HK-2 (cell line): ENCODE data around the gene WWC1.

Experiments
- DNase-seq: peaks from one replicate; pipeline ENCODE4 v3.0.0-alpha.2; 2018; ENCODE audit not compliant: unreplicated experiment

WWC1 gene

DNA sequence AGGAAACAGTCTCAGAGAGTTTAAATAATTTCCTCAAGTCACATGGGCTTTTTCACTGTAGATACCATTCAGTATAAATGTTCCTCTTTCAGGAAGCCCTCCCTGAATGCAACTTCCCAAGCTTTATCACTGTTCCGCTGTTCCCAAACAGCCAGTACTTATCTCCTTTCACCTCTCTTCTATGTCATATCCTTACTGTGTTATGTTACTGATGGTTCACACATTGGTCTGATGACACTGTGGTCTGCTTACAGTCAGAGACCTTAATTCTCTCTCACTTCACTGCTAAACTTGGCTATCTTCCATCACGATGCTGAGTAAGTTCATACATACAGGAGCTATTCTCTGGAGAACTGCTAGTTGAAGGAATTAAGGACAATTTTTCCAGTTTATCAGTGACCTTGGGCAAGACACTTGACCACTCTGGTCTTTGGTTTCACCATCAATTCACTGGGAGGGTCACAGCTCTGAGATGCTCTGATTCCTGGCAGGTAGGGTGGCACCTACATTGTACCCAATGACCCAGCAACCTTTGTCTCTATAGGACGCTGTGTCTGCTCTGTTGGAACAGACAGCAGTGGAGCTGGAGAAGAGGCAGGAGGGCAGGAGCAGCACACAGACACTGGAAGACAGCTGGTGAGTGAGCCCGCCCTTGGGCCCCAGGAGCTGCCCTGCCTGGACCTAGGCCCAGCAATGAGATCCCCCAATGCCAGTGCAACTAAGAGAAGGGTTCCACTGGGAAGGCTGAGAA is 152.7 kb downstream of the WWC1 start:
- DNase-seq: no peak

DNA sequence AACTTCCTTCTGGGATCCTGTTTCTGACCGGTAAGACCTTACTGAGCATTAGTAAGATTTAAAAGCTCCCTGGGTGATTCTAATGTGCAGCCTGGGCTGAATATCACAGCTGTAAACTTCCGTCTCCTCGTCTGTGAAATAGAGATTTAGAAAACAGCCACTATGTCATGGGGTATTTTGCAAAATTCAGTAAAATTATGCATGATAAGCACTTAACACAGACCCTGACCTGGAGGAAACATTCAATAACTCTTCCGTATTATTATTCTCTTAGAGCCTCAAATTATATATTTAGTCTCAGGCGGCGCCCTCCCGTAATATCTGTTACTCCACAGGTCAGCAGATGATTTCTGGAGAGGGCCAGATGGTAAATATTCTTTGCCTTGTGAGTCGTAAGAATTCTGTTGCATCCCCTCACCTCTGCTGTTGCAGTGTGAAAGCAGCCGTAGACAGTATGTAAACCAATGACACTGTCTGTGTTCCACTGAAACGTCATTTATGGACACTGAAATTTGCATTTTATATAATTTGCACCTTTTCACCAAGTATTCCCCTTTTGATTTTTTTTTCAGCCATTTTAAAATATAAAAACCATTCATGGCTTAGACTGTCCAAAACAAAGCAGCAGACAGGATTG is 155.7 kb downstream of the WWC1 start:
- no peak for DNase-seq

DNA sequence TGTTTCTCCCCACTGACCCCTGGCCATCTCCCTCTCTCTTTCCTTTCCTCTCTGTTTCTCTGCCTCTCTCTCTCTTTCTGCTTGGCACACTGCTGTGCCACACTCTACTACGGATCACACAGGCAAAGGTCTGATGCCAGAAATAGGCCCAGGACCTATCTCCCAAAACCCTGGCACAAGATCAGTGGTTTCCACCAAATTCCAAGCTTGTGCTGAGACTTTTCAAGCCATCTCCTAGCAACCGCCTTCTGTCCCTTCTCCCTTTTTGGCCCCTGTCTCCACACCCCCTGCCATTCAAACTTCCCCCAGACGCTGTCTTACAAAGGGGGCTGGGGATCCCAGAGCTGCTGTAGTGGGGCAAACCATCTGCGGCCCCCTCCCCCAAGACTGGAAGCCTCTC is 156.4 kb downstream of the WWC1 start:
- DNase-seq: no peak

DNA sequence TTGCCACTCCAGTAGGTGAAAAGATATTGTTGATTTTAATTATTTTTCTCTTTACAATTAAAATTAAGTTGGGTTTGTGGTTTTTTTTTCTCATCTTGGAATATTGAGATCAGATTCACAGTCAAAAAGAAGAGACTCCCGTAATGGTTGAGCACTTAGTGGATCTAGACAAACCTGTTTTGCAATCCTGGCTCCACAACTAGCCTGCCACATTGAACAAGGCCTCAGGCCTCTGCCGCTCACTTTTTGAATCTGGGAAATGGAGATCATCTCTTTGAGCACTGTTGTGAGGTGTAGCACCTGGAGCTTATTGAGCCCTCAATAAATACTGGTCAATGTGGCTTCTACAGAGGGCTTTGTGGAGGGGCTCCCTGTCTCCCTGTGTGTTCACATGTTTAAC is 157.7 kb downstream of the WWC1 start:
- no peak for DNase-seq

DNA sequence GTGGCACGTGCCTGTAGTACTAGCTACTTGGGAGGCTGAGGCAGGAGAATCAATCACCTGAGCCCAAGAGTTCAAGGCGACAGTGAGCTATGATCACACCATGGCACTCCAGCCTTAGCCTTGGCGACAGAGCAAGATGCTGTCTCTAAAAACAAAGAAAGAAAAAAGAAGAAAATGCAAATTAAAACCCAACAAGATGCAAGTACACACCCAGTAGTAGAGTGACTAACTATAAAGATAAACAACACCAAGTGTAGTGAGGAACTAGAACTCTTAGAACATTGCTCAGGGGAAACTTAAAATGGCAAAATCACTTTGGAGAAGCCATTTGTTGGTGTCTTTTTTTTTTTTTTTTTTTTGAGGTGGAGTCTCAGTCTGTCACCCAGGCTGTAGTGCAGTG is 160.1 kb downstream of the WWC1 start:
- DNase-seq: no peak

DNA sequence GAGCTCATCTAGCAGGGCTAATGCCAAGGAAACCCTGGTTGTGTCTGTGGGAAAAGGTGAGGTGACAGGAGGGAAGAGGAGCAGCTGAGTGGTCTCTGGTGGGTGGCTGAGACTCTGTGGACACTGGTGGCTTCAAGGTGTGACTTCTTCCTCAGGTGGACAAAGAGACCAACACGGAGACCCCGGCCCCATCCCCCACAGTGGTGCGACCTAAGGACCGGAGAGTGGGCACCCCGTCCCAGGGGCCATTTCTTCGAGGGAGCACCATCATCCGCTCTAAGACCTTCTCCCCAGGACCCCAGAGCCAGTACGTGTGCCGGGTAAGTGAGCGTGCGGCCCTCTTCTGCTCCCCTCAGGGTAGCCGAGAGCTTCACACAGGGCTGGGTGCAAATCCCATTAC is 163.8 kb downstream of the WWC1 start:
- no peak for DNase-seq

DNA sequence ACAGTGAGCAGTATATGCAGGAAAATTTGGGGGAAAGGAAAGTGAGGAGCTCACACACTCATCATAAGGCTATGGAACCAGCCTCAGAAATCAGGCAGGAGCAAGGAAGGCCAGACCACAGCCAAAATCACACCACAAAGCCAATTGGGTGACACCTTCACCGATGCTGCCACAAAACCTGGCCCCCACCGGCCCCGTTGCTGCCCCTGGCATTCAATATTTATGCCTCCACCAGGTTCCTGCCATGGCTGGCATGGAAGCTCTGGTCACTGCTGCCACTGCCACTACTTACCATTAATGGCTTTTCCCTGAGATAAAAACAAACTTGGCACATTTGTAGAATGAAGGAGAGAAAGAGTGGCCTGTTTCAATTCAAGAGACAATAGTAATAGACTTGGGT is 166.1 kb downstream of the WWC1 start:
- DNase-seq: no peak

DNA sequence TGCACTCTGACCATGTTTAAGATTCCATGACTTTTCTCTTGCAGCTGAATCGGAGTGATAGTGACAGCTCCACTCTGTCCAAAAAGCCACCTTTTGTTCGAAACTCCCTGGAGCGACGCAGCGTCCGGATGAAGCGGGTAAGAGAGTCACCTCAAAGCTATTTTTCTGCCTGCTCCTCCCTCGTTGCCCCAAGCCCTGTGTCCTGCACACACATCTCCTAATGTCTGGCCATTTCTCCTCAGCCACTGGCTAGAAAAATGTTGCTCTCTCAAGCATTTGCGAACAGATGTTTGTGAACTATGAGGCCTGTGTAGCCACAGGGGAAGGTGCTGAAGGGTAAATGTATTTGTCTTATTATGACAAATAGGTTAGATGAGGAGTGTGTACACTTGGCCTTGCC is 169.2 kb downstream of the WWC1 start:
- DNase-seq: no peak

DNA sequence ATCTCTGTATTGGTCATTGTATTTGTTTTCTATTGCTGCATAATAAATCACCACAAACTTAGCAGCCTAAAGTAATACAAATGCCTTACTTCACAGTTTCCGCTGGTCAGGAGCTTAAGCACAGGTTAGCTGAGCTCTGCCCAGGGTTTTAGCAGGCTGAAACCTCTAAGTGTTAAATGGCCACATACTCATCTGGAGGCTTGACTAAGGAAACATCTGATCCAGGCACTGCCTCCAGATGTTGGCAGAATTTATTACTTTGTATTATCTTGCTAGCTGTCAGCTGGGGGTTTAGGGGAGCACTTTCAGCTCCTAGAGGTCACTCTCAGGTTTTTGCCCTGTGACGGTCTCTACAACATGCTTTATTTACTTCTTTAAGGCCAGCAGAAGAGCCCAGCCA is 171.6 kb downstream of the WWC1 start:
- no peak for DNase-seq

DNA sequence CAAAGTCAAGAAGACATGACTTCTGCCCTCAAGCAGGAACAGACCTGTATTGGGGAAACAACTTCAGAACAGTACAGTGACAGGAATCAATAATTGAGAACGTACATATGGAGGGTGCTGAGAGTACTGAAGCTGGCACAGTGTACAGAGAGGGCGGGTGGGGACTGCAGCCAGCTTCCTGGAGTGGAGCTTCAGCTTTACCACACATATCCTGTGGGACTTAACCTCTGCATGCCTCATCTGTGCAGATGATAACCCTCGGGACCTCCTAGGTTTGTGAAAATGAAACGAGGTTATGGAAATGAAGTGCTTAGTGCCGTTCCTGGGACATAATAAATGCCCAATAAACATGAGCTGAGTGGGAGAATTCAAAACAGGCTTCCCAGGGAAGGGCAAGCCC is 172.8 kb downstream of the WWC1 start:
- no peak for DNase-seq

DNA sequence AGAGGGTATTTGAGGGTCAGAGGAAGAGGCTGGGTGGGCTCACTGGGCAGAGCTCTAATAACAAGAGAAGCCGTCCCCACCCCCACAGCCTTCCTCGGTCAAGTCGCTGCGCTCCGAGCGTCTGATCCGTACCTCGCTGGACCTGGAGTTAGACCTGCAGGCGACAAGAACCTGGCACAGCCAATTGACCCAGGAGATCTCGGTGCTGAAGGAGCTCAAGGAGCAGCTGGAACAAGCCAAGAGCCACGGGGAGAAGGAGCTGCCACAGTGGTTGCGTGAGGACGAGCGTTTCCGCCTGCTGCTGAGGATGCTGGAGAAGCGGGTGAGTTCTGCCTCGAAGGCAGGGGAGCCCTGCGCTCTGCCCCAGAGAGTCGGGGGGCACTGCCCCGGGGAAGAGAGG is 173.2 kb downstream of the WWC1 start:
- no peak for DNase-seq

DNA sequence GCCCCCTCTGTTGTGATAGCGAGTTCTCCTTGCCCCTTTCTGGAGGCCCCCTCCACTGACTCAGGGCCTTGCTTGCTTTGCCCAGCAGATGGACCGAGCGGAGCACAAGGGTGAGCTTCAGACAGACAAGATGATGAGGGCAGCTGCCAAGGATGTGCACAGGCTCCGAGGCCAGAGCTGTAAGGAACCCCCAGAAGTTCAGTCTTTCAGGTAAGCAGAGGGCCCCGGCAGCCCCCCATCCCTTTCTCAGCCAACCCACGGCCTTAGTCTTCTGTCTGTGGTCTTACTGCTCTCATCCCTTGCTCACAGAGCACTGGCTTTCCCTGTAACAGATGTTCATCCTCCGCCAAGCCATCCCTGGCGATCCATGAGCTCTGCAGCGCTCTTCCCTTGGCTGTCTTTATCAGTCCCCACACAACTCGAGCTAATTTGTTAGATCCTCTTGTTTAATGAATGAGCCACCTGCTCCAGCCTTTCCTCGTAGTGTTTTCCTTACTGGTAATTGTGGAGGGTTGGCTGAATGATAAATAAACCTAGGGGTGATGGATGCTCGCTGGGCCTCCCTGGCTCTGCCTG is 176.4 kb downstream of the WWC1 start:
- no peak for DNase-seq

DNA sequence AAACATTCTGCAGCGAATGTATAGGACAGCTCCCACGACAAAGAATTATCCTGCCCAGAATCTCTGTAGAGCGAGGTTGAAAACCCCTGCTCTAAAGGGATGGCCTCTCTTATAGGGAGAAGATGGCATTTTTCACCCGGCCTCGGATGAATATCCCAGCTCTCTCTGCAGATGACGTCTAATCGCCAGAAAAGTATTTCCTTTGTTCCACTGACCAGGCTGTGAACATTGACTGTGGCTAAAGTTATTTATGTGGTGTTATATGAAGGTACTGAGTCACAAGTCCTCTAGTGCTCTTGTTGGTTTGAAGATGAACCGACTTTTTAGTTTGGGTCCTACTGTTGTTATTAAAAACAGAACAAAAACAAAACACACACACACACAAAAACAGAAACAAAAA is 177.4 kb downstream of the WWC1 start:
- no peak for DNase-seq

DNA sequence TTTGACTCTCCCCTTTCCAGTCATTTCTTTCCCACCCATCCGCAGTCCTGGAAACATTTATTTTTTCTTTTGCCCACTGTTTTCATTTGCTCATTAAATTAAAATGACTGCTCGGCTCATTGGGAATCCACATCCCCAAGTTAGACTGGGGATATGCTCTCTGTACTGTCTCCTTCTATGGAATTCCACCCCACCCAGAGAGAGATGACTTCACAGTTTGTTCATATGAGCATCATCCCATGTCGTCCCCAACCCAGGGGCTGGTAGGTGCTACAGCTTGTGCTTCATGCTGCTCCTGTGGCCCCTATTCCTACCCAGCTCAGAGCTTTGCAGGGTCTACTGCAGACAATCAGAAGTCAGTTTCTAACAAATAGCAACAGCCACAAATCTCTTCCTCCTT is 178.4 kb downstream of the WWC1 start:
- no peak for DNase-seq

DNA sequence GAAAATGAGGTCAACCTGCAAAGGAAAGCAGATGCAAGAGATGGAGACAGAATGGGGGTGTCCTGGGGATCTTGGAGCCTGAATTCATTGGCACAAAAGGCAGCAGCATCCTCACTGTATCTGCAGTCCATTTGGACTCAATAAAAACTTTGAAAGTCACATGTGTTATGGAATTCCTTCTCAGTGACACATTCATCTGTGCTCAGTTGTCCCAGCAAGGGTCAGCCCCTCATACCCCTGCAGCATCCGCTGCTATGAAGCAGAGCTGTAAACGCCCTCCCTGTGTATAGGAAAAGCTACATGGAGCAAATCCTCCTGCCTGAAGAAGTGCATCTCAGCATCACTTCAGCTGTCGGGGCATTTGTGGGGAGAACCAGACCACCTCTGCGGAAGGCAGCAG is 180.3 kb downstream of the WWC1 start:
- DNase-seq: no peak

DNA sequence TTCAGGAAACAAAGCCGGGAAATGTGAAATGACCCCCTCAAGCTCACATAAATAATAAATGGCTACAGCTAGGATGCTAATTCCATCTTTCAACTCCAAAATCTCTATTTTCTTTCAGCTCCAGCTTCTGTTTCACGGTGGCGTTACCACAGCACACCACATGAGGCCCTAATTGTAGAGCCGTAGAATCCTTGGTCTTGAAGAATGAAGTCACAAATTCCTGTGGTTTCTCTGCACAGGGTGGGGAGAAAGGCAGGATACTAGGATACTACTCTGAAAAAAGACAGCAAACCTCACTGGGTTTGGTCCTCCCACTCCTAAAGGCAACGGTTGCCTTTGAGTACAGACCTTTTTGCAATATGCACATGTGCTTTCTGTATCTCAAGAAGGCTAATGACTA is 180.9 kb downstream of the WWC1 start:
- DNase-seq: peak; percentile 38

DNA sequence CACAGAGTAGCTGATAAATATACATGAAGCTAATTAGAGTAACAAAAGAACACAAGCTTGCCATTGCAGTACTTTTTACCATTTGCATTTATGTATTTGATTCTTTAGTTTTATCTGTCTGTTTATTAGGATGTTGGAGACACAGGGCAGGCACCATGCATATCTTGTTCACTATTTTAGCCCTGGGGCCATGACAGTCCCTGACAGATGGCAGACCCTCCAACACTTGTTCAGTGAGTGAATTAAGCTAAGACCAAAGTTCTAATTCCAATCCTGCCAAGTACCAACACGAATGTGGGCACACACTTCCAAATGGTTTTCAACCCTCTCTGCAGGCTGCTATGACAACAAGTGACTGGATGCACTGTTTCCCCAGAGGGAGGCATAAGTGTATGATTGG is 182.9 kb downstream of the WWC1 start:
- no peak for DNase-seq

DNA sequence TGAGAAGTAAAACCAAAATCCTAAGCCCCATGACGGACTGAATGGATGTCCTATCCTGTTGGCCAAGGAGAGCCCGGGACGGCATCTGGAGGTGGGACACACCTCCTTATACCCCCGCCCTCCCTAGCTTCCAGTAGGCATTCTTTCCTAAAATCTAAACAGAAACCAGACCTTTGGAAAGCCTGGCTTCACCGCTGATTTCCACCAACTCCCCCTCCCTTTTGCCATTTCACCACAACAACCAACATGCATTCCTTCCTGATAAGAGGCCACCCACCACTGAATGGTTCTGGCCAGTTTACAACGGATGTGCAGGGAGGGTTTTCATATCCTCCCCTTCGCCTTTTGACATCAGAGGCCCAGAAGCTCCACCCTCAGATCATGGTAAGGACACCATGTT is 185.6 kb downstream of the WWC1 start:
- no peak for DNase-seq

DNA sequence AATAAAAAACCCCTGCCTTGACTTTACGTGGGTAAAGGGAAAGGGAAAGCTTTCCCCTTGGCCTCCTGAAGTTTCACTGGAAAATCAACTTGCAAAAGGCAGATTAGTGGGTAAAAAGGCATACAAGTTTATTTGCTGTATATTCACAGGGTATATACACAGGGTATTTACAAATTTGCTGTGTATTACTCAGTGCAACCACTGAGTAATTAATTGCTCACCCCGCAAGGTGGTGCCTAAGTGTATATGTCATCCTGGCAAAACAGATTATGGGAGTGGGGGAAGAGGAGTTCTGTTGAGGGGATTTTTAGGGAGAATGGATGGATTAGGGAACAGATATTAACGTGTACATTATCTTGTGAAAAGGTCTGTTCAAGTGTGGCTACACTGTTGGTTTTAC is 187.7 kb downstream of the WWC1 start:
- no peak for DNase-seq

DNA sequence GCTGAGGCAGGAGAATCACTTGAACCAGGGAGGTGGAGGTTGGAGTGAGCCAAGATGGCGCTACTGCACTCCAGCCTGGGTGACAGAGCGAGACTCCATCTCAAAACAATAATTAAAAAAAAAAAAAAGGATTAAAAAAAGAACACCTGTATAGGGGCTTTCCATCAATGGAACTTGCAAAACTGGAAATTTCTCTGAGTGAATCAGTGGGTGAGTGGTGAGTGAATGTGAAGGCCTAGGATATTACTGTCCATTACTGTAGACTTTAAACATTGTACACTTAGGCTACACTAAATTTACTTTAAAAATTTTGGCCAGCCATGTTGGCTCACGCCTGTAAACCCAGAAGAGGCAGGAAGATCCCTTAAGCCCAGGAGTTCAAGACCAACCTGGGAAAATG is 189.2 kb downstream of the WWC1 start:
- DNase-seq: no peak

DNA sequence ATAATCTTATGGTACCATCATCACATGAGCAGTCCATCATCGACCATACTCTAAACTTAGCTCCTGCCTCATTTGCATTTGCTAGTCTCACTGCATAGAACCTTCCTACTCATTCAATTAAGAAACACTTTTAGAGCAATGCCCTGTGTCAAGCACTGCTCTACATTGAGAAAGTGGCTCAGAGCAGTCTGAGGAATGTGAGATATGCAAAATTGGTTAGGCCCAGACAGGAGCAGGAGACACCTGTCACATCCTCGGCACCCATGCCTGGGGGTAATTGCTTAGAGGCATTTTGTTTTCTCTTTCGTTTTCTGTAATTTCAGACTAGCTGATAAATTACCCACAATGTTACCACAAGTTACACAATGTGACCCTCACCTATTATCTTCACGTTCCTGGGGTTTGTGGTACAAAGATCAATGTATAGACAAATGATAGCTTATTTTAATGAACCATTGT is 189.9 kb downstream of the WWC1 start:
- DNase-seq: no peak

DNA sequence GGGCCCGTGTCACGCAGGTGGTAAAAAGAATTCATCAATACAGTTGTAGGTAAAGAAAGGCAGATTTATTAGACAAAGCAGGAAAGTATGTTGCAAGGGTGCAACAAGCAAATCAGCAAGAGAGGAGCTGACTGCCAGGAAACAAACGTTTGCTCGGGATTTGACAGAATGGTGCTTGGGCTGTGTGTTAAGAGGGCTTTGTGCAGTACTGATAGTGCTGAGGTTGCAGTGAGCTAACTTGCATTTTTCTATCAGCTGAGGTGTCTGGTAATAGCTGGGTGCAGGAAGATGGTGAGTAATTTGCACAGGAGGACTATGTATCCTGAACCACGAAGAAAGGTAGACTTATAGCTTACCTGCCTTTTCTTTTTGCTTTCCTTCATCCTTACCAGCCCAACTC is 190.9 kb downstream of the WWC1 start:
- no peak for DNase-seq

DNA sequence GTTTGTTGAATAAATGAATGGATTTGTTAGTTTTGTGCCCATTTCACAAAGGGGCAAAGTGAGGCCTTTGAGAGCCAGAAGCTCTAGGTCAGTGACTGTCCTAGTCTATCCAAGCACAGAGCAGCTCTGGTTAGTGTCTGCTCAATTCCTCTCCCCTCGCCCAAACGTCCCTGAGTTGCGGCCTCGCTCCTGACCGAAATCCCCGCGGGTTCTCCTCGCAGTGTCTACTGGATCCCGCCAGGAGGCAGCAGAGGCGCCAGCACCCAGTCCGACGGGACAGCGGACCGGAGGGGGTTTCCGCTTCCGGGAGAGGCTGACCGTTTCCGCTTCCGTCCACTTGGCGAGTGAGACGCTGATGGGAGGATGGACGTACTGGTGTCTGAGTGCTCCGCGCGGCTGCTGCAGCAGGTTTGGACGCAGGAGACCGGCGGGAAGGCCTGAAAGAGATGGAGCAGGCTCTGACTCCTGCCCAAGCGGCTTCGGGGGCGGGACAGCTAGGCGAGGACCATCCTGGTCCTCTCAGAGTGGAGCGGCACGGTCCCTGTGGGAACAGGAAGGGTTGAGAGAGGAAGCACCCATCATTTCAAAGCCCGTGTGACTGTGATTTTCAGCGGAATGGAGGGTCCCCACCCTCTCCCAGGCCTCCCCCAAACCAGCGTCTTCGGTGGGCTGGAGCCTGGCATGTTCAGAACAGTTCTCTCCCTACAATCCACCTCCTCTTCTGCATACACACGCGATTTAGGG is 194.9 kb downstream of the WWC1 start, which contains the start of gene RARS1:
RARS1 (plus strand) TSS at position 336 of the 744 bp plus-strand sequence; CDS start at position 364, 28 bp downstream.
- peak; percentile 90 for DNase-seq
